ENCODE results near the gene FBXL22. TPM values are rescaled to one million over a fixed set of nuclear protein-coding genes. Genes with fewer than 3 reads are reported as not detected.

Gene FBXL22
- total RNA-seq, 1 experiment from 2014 or later = 0.46 TPM

DNA sequence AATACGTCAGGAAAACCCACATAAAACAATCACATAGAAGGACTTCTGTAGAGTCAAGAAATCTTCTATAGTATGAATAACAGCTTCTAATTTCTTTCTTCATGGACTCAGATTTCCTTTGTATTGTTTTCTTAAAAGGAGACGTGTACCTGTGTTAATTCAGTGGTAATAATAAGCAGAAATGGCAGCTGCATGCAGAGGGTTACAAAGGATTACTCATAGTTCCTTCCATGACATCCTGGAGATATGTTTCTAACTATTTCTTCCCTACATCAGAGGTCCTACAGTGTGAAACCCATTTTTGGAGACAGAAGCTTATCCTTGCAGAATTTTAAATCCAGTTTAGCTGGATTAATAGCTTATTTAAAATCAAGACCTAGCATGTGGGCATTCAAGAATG lies 36.1 kb downstream of the FBXL22 start:
- TF ChIP-seq JAZF1 (CRISPR knock-in tag; IDR thresholded peaks at IDR 0.05) = no peak
- no peak for TF ChIP-seq SOX15 (CRISPR knock-in tag; IDR thresholded peaks at IDR 0.05)
- no peak for TF ChIP-seq SMAD4 (CRISPR knock-in tag; IDR thresholded peaks at IDR 0.05)
- TF ChIP-seq, protein P1, sequence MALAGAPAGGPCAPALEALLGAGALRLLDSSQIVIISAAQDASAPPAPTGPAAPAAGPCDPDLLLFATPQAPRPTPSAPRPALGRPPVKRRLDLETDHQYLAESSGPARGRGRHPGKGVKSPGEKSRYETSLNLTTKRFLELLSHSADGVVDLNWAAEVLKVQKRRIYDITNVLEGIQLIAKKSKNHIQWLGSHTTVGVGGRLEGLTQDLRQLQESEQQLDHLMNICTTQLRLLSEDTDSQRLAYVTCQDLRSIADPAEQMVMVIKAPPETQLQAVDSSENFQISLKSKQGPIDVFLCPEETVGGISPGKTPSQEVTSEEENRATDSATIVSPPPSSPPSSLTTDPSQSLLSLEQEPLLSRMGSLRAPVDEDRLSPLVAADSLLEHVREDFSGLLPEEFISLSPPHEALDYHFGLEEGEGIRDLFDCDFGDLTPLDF (CRISPR knock-in tag; IDR thresholded peaks at IDR 0.05) = no peak
- TF ChIP-seq, protein P2, sequence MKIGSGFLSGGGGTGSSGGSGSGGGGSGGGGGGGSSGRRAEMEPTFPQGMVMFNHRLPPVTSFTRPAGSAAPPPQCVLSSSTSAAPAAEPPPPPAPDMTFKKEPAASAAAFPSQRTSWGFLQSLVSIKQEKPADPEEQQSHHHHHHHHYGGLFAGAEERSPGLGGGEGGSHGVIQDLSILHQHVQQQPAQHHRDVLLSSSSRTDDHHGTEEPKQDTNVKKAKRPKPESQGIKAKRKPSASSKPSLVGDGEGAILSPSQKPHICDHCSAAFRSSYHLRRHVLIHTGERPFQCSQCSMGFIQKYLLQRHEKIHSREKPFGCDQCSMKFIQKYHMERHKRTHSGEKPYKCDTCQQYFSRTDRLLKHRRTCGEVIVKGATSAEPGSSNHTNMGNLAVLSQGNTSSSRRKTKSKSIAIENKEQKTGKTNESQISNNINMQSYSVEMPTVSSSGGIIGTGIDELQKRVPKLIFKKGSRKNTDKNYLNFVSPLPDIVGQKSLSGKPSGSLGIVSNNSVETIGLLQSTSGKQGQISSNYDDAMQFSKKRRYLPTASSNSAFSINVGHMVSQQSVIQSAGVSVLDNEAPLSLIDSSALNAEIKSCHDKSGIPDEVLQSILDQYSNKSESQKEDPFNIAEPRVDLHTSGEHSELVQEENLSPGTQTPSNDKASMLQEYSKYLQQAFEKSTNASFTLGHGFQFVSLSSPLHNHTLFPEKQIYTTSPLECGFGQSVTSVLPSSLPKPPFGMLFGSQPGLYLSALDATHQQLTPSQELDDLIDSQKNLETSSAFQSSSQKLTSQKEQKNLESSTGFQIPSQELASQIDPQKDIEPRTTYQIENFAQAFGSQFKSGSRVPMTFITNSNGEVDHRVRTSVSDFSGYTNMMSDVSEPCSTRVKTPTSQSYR (CRISPR knock-in tag; IDR thresholded peaks at IDR 0.05) = no peak
- no peak for TF ChIP-seq ETV6 (CRISPR knock-in tag; IDR thresholded peaks at IDR 0.05)
- TF ChIP-seq ZNF263 (CRISPR knock-in tag; IDR thresholded peaks at IDR 0.05; ENCODE audit: low read depth) = no peak
- TF ChIP-seq, protein P3, sequence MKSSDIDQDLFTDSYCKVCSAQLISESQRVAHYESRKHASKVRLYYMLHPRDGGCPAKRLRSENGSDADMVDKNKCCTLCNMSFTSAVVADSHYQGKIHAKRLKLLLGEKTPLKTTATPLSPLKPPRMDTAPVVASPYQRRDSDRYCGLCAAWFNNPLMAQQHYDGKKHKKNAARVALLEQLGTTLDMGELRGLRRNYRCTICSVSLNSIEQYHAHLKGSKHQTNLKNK (CRISPR knock-in tag; IDR thresholded peaks at IDR 0.05) = no peak
- TF ChIP-seq NR1H2 (CRISPR knock-in tag; IDR thresholded peaks at IDR 0.05) = no peak
- no peak for TF ChIP-seq FOXP1 (CRISPR knock-in tag; IDR thresholded peaks at IDR 0.05; ENCODE audit: borderline replicate concordance)
- no peak for TF ChIP-seq NR2C2 (CRISPR knock-in tag; IDR thresholded peaks at IDR 0.05)
- TF ChIP-seq ZNF121 (CRISPR knock-in tag; IDR thresholded peaks at IDR 0.05) = no peak
- TF ChIP-seq, protein P4, sequence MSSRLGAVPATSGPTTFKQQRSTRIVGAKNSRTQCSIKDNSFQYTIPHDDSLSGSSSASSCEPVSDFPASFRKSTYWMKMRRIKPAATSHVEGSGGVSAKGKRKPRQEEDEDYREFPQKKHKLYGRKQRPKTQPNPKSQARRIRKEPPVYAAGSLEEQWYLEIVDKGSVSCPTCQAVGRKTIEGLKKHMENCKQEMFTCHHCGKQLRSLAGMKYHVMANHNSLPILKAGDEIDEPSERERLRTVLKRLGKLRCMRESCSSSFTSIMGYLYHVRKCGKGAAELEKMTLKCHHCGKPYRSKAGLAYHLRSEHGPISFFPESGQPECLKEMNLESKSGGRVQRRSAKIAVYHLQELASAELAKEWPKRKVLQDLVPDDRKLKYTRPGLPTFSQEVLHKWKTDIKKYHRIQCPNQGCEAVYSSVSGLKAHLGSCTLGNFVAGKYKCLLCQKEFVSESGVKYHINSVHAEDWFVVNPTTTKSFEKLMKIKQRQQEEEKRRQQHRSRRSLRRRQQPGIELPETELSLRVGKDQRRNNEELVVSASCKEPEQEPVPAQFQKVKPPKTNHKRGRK (CRISPR knock-in tag; IDR thresholded peaks at IDR 0.05; ENCODE audit: borderline replicate concordance) = no peak
- TF ChIP-seq, protein P5, sequence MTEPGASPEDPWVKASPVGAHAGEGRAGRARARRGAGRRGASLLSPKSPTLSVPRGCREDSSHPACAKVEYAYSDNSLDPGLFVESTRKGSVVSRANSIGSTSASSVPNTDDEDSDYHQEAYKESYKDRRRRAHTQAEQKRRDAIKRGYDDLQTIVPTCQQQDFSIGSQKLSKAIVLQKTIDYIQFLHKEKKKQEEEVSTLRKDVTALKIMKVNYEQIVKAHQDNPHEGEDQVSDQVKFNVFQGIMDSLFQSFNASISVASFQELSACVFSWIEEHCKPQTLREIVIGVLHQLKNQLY (CRISPR knock-in tag; IDR thresholded peaks at IDR 0.05) = no peak
- TF ChIP-seq, protein P6, sequence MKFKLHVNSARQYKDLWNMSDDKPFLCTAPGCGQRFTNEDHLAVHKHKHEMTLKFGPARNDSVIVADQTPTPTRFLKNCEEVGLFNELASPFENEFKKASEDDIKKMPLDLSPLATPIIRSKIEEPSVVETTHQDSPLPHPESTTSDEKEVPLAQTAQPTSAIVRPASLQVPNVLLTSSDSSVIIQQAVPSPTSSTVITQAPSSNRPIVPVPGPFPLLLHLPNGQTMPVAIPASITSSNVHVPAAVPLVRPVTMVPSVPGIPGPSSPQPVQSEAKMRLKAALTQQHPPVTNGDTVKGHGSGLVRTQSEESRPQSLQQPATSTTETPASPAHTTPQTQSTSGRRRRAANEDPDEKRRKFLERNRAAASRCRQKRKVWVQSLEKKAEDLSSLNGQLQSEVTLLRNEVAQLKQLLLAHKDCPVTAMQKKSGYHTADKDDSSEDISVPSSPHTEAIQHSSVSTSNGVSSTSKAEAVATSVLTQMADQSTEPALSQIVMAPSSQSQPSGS (CRISPR knock-in tag; IDR thresholded peaks at IDR 0.05; ENCODE audit: borderline replicate concordance, low read depth) = no peak
- TF ChIP-seq, protein P7, sequence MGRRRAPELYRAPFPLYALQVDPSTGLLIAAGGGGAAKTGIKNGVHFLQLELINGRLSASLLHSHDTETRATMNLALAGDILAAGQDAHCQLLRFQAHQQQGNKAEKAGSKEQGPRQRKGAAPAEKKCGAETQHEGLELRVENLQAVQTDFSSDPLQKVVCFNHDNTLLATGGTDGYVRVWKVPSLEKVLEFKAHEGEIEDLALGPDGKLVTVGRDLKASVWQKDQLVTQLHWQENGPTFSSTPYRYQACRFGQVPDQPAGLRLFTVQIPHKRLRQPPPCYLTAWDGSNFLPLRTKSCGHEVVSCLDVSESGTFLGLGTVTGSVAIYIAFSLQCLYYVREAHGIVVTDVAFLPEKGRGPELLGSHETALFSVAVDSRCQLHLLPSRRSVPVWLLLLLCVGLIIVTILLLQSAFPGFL (CRISPR knock-in tag; IDR thresholded peaks at IDR 0.05; ENCODE audit: borderline replicate concordance) = no peak
- TF ChIP-seq NR3C1 (CRISPR knock-in tag; conservative IDR thresholded peaks at IDR 0.05; ENCODE audit: low read depth) = no peak
- TF ChIP-seq, protein P8, sequence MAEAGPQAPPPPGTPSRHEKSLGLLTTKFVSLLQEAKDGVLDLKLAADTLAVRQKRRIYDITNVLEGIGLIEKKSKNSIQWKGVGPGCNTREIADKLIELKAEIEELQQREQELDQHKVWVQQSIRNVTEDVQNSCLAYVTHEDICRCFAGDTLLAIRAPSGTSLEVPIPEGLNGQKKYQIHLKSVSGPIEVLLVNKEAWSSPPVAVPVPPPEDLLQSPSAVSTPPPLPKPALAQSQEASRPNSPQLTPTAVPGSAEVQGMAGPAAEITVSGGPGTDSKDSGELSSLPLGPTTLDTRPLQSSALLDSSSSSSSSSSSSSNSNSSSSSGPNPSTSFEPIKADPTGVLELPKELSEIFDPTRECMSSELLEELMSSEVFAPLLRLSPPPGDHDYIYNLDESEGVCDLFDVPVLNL (CRISPR knock-in tag; IDR thresholded peaks at IDR 0.05; ENCODE audit: borderline replicate concordance, low read depth) = no peak
- CTCF ChIA-PET = no interaction called here

More for the DNA sequence above, 36.1 kb downstream of the FBXL22 start:
- no peak overlapping the region for H3K4me3 Mint-ChIP-seq
- POLR2A ChIA-PET = no interaction called here
- H3K36me3 Mint-ChIP-seq = peaks cover 17% of the 10 kb centered on the region
- H3K9me3 Mint-ChIP-seq = 0 out of 2 replicates have a peak, but pooled peaks cover 3% of the 10 kb centered on the region
- H3K27ac Mint-ChIP-seq = no peak overlapping the region
- H3K27me3 Mint-ChIP-seq (ENCODE audit: low read depth) = no peaks in the 10 kb centered on the region
- no peaks in the 10 kb centered on the region for H3K4me1 Mint-ChIP-seq
- no peak for DNase-seq (ENCODE audit: low spot score)
- no peak for ATAC-seq

Measured in WTC11 (cell line).